K562 (cell line): Measurements from ENCODE around the gene WDR1. TPM values are rescaled to one million over a fixed set of nuclear protein-coding genes. Genes with fewer than 3 reads are reported as not detected.

ENCODE experiments used
- ATAC-seq: fragments of 200-7000 bp; cut with Tn5 transposase; 3 replicates; pipeline ENCODE4 v1.9.1; 2020; ENCODE audit warnings: moderate library complexity
- BruUV-seq: library from RNA; stranded (reverse); fragments of 400-500 nt; replicated peaks from 2 replicates; lab custom pipeline; 2021; lab: Mats Ljungman, UMichigan
- CTCF ChIA-PET: fragments of 300-600 bp; formaldehyde crosslinking; extraction: SDS; loops from one replicate; lab custom pipeline; 2021; ENCODE audit warnings: low intra/inter-chr PET ratio; lab: Yijun Ruan, JAX
- POLR2A ChIA-PET: fragments of 300-600, 350-650 bp; sonication (Branson Sonifier 250); formaldehyde crosslinking; extraction: SDS; loops from one replicate; lab custom pipeline; 2021; ENCODE audit warnings: antibody characterized with exemption, inconsistent platforms; lab: Yijun Ruan, JAX
- DNase-seq, 4 experiments: peaks; one replicate each; pipeline versions ENCODE4 v3.0.0 to v3.0.0-alpha.2; 2011 to 2018; ENCODE audit warnings: low spot score in 3 of 4, mixed read lengths in 3 of 4; ENCODE audit errors: extremely low read depth in 1 of 4
- FAIRE-seq: peaks from 2 replicates; lab custom pipeline; 2011; peaks lifted over from hg19 to GRCh38; lab: Jason Lieb, UNC
- H2AFZ ChIP-seq: 2 replicates; pipeline ENCODE4 v1.6.0; 2011; ENCODE audit warnings: low read depth, low read length, control low read depth, inconsistent platforms
- H3K27ac ChIP-seq: fragments of 200-600 bp; 3 replicates; pipeline ENCODE4 v1.8.0; 2011; ENCODE audit warnings: low read depth, mild to moderate bottlenecking, control low read depth, inconsistent platforms, low read length, moderate library complexity, mixed read lengths; ENCODE audit errors: extremely low read depth
- H3K27me3 ChIP-seq, 2 experiments: fragments of 300-600 bp in 1 of 2; 2 replicates in 1 of 2; 3 replicates in 1 of 2; pipeline versions ENCODE4 v1.6.0 to v1.8.0; 2011; ENCODE audit warnings: inconsistent platforms in 2 of 2, low read length in 2 of 2, mild to moderate bottlenecking in 1 of 2, mixed read lengths in 1 of 2, moderate library complexity in 1 of 2; ENCODE audit not compliant: control insufficient read depth in 2 of 2, insufficient read depth in 2 of 2
- H3K36me3 ChIP-seq: fragments of 300-600 bp; 3 replicates; pipeline ENCODE4 v1.8.0; 2011; ENCODE audit warnings: mild to moderate bottlenecking, low read length, inconsistent platforms; ENCODE audit not compliant: control insufficient read depth, insufficient read depth
- H3K4me1 ChIP-seq, 2 experiments: fragments of 200-600 bp in 1 of 2; replicated peaks in 1 of 2; 2 replicates in 1 of 2; 3 replicates in 1 of 2; pipeline versions ENCODE4 v1.5.1 to v1.8.0; 2011; ENCODE audit warnings: inconsistent platforms in 2 of 2, low read length in 2 of 2, mild to moderate bottlenecking in 1 of 2, mixed read lengths in 1 of 2, moderate library complexity in 1 of 2; ENCODE audit not compliant: control insufficient read depth in 2 of 2, insufficient read depth in 2 of 2
- H3K4me2 ChIP-seq: 2 replicates; pipeline ENCODE4 v1.6.1; 2011; ENCODE audit warnings: low read length, control low read depth, inconsistent platforms, mixed read lengths; ENCODE audit not compliant: insufficient read depth
- H3K4me3 ChIP-seq: fragments of 200-600 bp; sonication (generic), shearing (Covaris generic); 2 replicates; pipeline ENCODE4 v1.5.1; 2016; ENCODE audit warnings: control low read depth, inconsistent platforms
- H3K79me2 ChIP-seq: fragments of 200-600 bp; 3 replicates; pipeline ENCODE4 v1.8.0; 2011; ENCODE audit warnings: low read length, inconsistent platforms; ENCODE audit not compliant: control insufficient read depth, insufficient read depth
- H3K9ac ChIP-seq, 2 experiments: 2 replicates each; pipeline versions ENCODE4 v1.6.0 to v1.6.1; 2011; ENCODE audit warnings: low read depth in 2 of 2, low read length in 2 of 2, control low read depth in 1 of 2, inconsistent platforms in 1 of 2, mild to moderate bottlenecking in 1 of 2, mixed read lengths in 1 of 2; ENCODE audit not compliant: insufficient read depth in 1 of 2
- H3K9me1 ChIP-seq: one replicate; pipeline ENCODE4 v1.6.0; 2011; ENCODE audit warnings: inconsistent platforms, mild to moderate bottlenecking, low read length, moderate library complexity; ENCODE audit not compliant: control insufficient read depth, insufficient read depth
- H3K9me3 ChIP-seq: replicated peaks from 2 replicates; pipeline ENCODE4 v1.5.1; 2011; ENCODE audit warnings: low read depth, low read length, inconsistent platforms; ENCODE audit not compliant: control insufficient read depth, insufficient read depth
- H4K20me1 ChIP-seq: replicated peaks from 2 replicates; pipeline ENCODE4 v1.6.1; 2011; ENCODE audit warnings: low read length, inconsistent platforms, mixed read lengths; ENCODE audit not compliant: control insufficient read depth, insufficient read depth
- BRCA1 ChIP-seq, 2 experiments: fragments of 450-650 bp in 1 of 2; sonication (generic) in 1 of 2; formaldehyde crosslinking in 1 of 2; IDR thresholded peaks; 2 replicates each; pipeline versions ENCODE4 v1.5.0 to v1.6.1; 2017 to 2020; ENCODE audit warnings: mild to moderate bottlenecking in 1 of 2, missing genetic modification reagents in 1 of 2
- CC2D1A ChIP-seq: fragments of 450-650 bp; IDR thresholded peaks from 2 replicates; pipeline ENCODE4 v1.6.1; 2017; ENCODE audit warnings: mild to moderate bottlenecking
- CEBPB ChIP-seq: fragments of 450-650 bp; IDR thresholded peaks from 2 replicates; pipeline ENCODE4 v1.6.1; 2016; ENCODE audit warnings: missing genetic modification characterization, missing compliant biosample characterization
- DPF2 ChIP-seq: fragments of 450-650 bp; IDR thresholded peaks from 2 replicates; pipeline ENCODE4 v1.6.1; 2016
- GABPB2 ChIP-seq: fragments of 250-450 bp; sonication (Bioruptor Pico); conservative IDR thresholded peaks from 2 replicates; pipeline ENCODE4 v1.5.1; 2021; ENCODE audit warnings: mild to moderate bottlenecking
- MLLT1 ChIP-seq, 2 experiments: fragments of 450-650 bp; IDR thresholded peaks; 2 replicates each; pipeline ENCODE4 v1.6.1; 2016
- SMAD4 ChIP-seq: fragments of 250-450 bp; sonication (Bioruptor Pico); conservative IDR thresholded peaks from 2 replicates; pipeline ENCODE4 v1.8.0; 2021; ENCODE audit warnings: inconsistent platforms, mild to moderate bottlenecking, moderate library complexity
- USF1 ChIP-seq: sonication (generic); formaldehyde crosslinking; IDR thresholded peaks from 2 replicates; pipeline ENCODE4 v1.9.0; 2022; ENCODE audit warnings: mild to moderate bottlenecking, missing genetic modification reagents
- ZNF121 ChIP-seq: sonication (generic); formaldehyde crosslinking; conservative IDR thresholded peaks from 2 replicates; pipeline ENCODE4 v1.8.0; 2022; ENCODE audit warnings: missing genetic modification reagents
- ZNF644 ChIP-seq: fragments of 200-800 bp; sonication (Bioruptor generic); IDR thresholded peaks from 2 replicates; pipeline ENCODE4 v1.6.1; 2016; ENCODE audit warnings: low read depth, missing genetic modification characterization, missing compliant biosample characterization
- ZNF707 ChIP-seq: fragments of 250-450 bp; sonication (Bioruptor Pico); conservative IDR thresholded peaks from 2 replicates; pipeline ENCODE4 v1.8.0; 2022; ENCODE audit warnings: inconsistent platforms, mild to moderate bottlenecking, moderate library complexity
- ZNF766 ChIP-seq: fragments of 200-800 bp; sonication (Bioruptor generic); conservative IDR thresholded peaks from 2 replicates; pipeline ENCODE4 v1.6.1; 2016; ENCODE audit warnings: missing genetic modification characterization, missing compliant biosample characterization
- ZNF77 ChIP-seq: fragments of 250-450 bp; sonication (Bioruptor Pico); IDR thresholded peaks from 2 replicates; pipeline ENCODE4 v1.5.0; 2020
- WGBS: fragments of 100-300 bp; shearing (Covaris generic); methylation state at CpG from one replicate; pipeline ENCODE4 v1.1.6; 2016; ENCODE audit warnings: low coverage, mixed read lengths; ENCODE audit not compliant: insufficient coverage; ENCODE audit errors: missing lambda C conversion rate; 5-methylcytosine and 5-hydroxymethylcytosine counted together
- in situ Hi-C: fragments of 300-500 bp; cut with MboI; formaldehyde crosslinking; loops from 4 replicates; pipeline ENCODE4 v1.15.0; 2018; ENCODE audit warnings: inconsistent platforms, mixed read lengths
- intact Hi-C: fragments of 100-400 bp; cut with micrococcal nuclease; formaldehyde crosslinking; loops from 2 replicates; pipeline ENCODE4 v1.14.2; 2022
- polyA plus RNA-seq, 8 experiments: library from polyadenylated mRNA; depleted of rRNA in 4 of 8; stranded (reverse) in 5 of 8; unstranded in 3 of 8; fragments of >200 nt; fragmentation: Nextera tagmentation in 2 of 8; fragmentation: Illumina TruSeq in 1 of 8; extraction: Ambion mirVana in 2 of 8; extraction: Trizol in 1 of 8; gene quantifications; 2 replicates each; pipeline versions ENCODE4 v1.2.1 to v1.2.3, GENCODE V29; 2011 to 2014; ENCODE audit warnings: inconsistent platforms in 1 of 8, missing spikeins in 1 of 8
- total RNA-seq, 7 experiments: library from RNA; depleted of rRNA in 6 of 7; stranded (reverse); fragments of >200 nt in 6 of 7; fragmentation: Illumina TruSeq in 2 of 7; extraction: Trizol in 2 of 7; gene quantifications; 2 replicates each; pipeline versions ENCODE4 v1.2.1 to v1.2.3, GENCODE V29; 2011 to 2021; ENCODE audit warnings: low replicate concordance in 1 of 7

The WDR1 gene
- total and polyA plus RNA-seq, 9 of the 15 experiments (the other 6 are each of a cell fraction or from before 2014, with no cell fraction given): 16.1 to 213 (median 125) TPM

- no peak overlapping the region for H3K27ac ChIP-seq
- H3K9me1 ChIP-seq: no peaks in the 10 kb centered on the region
- BruUV-seq: no TSS peak
- no peaks in the 10 kb centered on the region for H3K79me2 ChIP-seq
- no peak for FAIRE-seq
- no peak for DNase-seq
- no peak overlapping the region for H2AFZ ChIP-seq
- in situ Hi-C loops: no loop called here
- no peaks in the 10 kb centered on the region for H4K20me1 ChIP-seq
- no peak overlapping the region for H3K4me3 ChIP-seq
- H3K9ac ChIP-seq: no peak overlapping the region
- POLR2A ChIA-PET: no interaction called here
- H3K27me3 ChIP-seq: peaks cover 20 to 48% of the 10 kb centered on the region in 2 experiments
- no peak for TF ChIP-seq MLLT1 (IDR thresholded peaks at IDR 0.05)
- WGBS: 0% methylated on average over 4 of the region's 4 CpGs
- H3K4me1 ChIP-seq: no peaks in the 10 kb centered on the region
- no peak for ATAC-seq
- CTCF ChIA-PET: no interaction called here
- intact Hi-C loops: no loop called here
- no peak overlapping the region for H3K4me2 ChIP-seq
- H3K36me3 ChIP-seq: no peaks in the 10 kb centered on the region
- H3K9me3 ChIP-seq: no peaks in the 10 kb centered on the region
These were observed 62.0 kb downstream of the WDR1 start for GRCh38 chr4:10054571-10055041.

GRCh38 chr4:10053635-10054453, 62.8 kb downstream of the WDR1 start:
- H3K36me3 ChIP-seq: no peaks in the 10 kb centered on the region
- no peak overlapping the region for H3K27ac ChIP-seq
- no peaks in the 10 kb centered on the region for H3K4me1 ChIP-seq
- ATAC-seq (no peak), FAIRE-seq (no peak), DNase-seq (no peak)
- BruUV-seq: no TSS peak
- POLR2A ChIA-PET: interaction anchor here (0.6 kb wide), 1 partner anchor 289 kb away, joined by 3 read pairs; no protein-coding TSS in a partner anchor
- no peaks in the 10 kb centered on the region for H3K9me3 ChIP-seq
- H3K9me1 ChIP-seq: no peaks in the 10 kb centered on the region
- intact Hi-C loops (no loop called here), in situ Hi-C loops (no loop called here)
- H3K4me3 ChIP-seq: no peak overlapping the region
- H3K27me3 ChIP-seq: peaks cover 22 to 51% of the 10 kb centered on the region in 2 experiments
- no peak overlapping the region for H2AFZ ChIP-seq
- H3K79me2 ChIP-seq: no peaks in the 10 kb centered on the region
- H4K20me1 ChIP-seq: no peaks in the 10 kb centered on the region
- H3K4me2 ChIP-seq: no peak overlapping the region
- CTCF ChIA-PET: no interaction called here
- no peak overlapping the region for H3K9ac ChIP-seq
- WGBS: under 1% methylated on average over 8 of the region's 8 CpGs
- TF ChIP-seq SMAD4 (CRISPR knock-in tag) (no peak), DPF2 (no peak), CC2D1A (no peak), ZNF121 (CRISPR knock-in tag) (no peak), CEBPB (no peak), ZNF77 (CRISPR knock-in tag) (no peak), GABPB2 (CRISPR knock-in tag) (no peak), ZNF644 (tag) (no peak), USF1 (CRISPR knock-in tag) (no peak), ZNF766 (CRISPR knock-in tag) (no peak), BRCA1 (IDR thresholded peaks at IDR 0.05) (no peak), BRCA1 (CRISPR knock-in tag; IDR thresholded peaks at IDR 0.05) (no peak), ZNF707 (CRISPR knock-in tag) (no peak)
